Thyroid gland (tissue), 4 donors: ENCODE measurements around the gene HPCAL1. TPM values are rescaled to one million over a fixed set of nuclear protein-coding genes. Genes with fewer than 3 reads are reported as not detected.

Experiments
- DNase-seq, 2 donors: peaks; one replicate each; pipeline ENCODE4 v3.0.0-alpha.2; 2019
- H3K27ac ChIP-seq, 3 donors: fragments of 200-600 bp; sonication (generic); 1 replicate in 2 of 3; 2 replicates in 1 of 3; pipeline ENCODE4 v1.5.1; 2016 to 2019; ENCODE audit warnings: mild to moderate bottlenecking in 1 of 3, moderate library complexity in 1 of 3
- H3K27me3 ChIP-seq: fragments of 200-600 bp; sonication (generic); one replicate; pipeline ENCODE4 v1.5.1; 2019
- H3K36me3 ChIP-seq, 2 donors: fragments of 200-600 bp; sonication (generic); one replicate each; pipeline ENCODE4 v1.5.1; 2016 to 2019
- H3K4me1 ChIP-seq, 2 donors: fragments of 200-600 bp; sonication (generic); one replicate each; pipeline ENCODE4 v1.5.1; 2017 to 2019
- H3K4me3 ChIP-seq, 3 donors: fragments of 200-600 bp; sonication (generic); replicated peaks in 1 of 3; 1 replicate in 2 of 3; 2 replicates in 1 of 3; pipeline ENCODE4 v1.5.1; 2016; ENCODE audit warnings: mild to moderate bottlenecking in 1 of 3
- H3K9me3 ChIP-seq: fragments of 200-600 bp; sonication (generic); one replicate; pipeline ENCODE4 v1.5.1; 2017
- CTCF ChIP-seq, 6 experiments: fragments of 200-600 bp in 3 of 6; fragments of 450-650 bp in 3 of 6; sonication (generic) in 3 of 6; IDR thresholded peaks; one replicate each; pipeline ENCODE4 v1.5.1; 2016 to 2019; ENCODE audit warnings: antibody characterized with exemption in 6 of 6, mild to moderate bottlenecking in 2 of 6, inconsistent platforms in 1 of 6, moderate library complexity in 1 of 6
- POLR2A ChIP-seq, 2 donors: fragments of 450-650 bp; IDR thresholded peaks; one replicate each; pipeline ENCODE4 v1.6.1; 2017; ENCODE audit warnings: antibody characterized with exemption in 2 of 2, mild to moderate bottlenecking in 2 of 2, moderate library complexity in 1 of 2
- WGBS, 2 donors: methylation state at CpG; one replicate each; pipeline ENCODE4 v1.1.5; 2017; 5-methylcytosine and 5-hydroxymethylcytosine counted together
- intact Hi-C: fragments of 100-400 bp; cut with DNase I; formaldehyde crosslinking; loops from one replicate; pipeline ENCODE4 v1.15.1; 2023
- total RNA-seq, 4 donors: library from RNA; depleted of rRNA; stranded (reverse); fragments of >200 nt; gene quantifications; one replicate each; pipeline ENCODE4 v1.2.3, GENCODE V29; 2016

The HPCAL1 gene
- total RNA-seq, 4 donors from 2014 or later: 39.9 to 84.2 (median 64.8) TPM

- DNase-seq: peak in 1 of 2 donors; percentile 15
- TF ChIP-seq CTCF (IDR thresholded peaks at IDR 0.05) (no peak), POLR2A (IDR thresholded peaks at IDR 0.05) (no peak)
- Histone ChIP-seq H3K27me3 (no peaks in the 10 kb centered on the region), H3K27ac (no peak overlapping the region), H3K36me3 (peaks cover 28 to 30% of the 10 kb centered on the region in 2 donors), H3K9me3 (no peaks in the 10 kb centered on the region), H3K4me1 (peaks cover 23 to 38% of the 10 kb centered on the region in 2 donors), H3K4me3 (no peak overlapping the region)
- intact Hi-C loops: no loop called here
- 72 to 79% methylated on average over 6 of the region's 6 CpGs for whole genome bisulfite sequencing, 2 donors
Measured at GRCh38 chr2:10446631-10447030, 143.9 kb downstream of the HPCAL1 start.

GRCh38 chr2:10447300-10447894 lies 144.7 kb downstream of the HPCAL1 start:
- no peaks in the 10 kb centered on the region for H3K9me3 ChIP-seq
- H3K4me3 ChIP-seq: peak overlapping the region in 2 of 3 donors; percentile 29 to 57
- H3K4me1 ChIP-seq: peaks cover 28 to 46% of the 10 kb centered on the region in 2 donors
- H3K27ac ChIP-seq: peak overlapping the region; percentile 87 to 91 (median 88)
- peak in 1 of 6 experiments; percentile 26 for TF ChIP-seq CTCF (IDR thresholded peaks at IDR 0.05)
- no peak for TF ChIP-seq POLR2A (IDR thresholded peaks at IDR 0.05)
- WGBS, 2 donors: 4 to 9% methylated on average over 14 to 31 of the region's 32 CpGs
- intact Hi-C loops: no loop called here
- H3K27me3 ChIP-seq: no peaks in the 10 kb centered on the region
- H3K36me3 ChIP-seq: peaks cover 20 to 23% of the 10 kb centered on the region in 2 donors
- DNase-seq: peak in 1 of 2 donors; percentile 42

DNA sequence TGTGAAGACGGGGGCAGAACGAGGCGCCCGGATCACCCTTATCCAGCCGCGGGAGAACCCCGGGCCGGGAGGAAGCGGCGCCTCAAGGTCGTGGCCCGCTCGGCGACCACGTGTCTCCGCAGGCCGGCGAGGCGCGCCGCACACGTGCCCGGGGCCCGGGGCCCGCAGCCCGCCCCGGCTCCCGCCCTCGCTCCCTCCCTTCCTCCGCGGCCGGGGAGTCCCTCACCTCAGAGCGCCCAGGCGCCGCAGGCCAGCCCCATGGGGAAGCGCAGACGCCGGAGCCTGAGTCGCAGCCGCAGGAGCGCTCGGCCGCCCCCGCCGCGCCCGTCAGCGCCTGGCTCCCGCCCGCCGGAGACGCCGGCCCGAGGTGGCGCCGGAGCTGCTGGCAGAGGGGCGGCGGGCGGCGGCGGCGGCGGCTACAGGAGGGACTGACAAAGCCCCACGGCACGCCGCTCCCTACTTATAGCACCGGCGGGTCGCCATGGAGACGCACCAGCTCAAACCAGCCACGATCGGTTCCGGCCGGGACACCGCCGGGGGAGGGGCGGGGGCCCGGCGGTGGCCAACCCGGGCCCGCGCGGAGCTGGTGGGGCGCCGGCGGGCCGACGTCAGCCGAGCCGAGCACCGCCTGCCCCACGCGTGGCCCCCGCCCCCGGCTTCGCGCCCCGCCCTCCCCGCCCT lies 145.3 kb downstream of the HPCAL1 start, which contains the start of gene ODC1:
TSS of gene ODC1 (minus strand) at position 433 of the 681 bp plus-strand sequence. CDS start 3,295 bp downstream, outside the sequence.
- H3K4me1 ChIP-seq: peaks cover 28 to 51% of the 10 kb centered on the region in 2 donors

GRCh38 chr2:10448576-10449485 lies 146.1 kb downstream of the HPCAL1 start:
- WGBS, 2 donors: 1% methylated on average over 28 to 34 of the region's 73 CpGs
- intact Hi-C loops: no loop called here

More for the DNA sequence above, 145.3 kb downstream of the HPCAL1 start, which contains the start of gene ODC1:
- intact Hi-C loops: no loop called here
- no peaks in the 10 kb centered on the region for H3K27me3 ChIP-seq
- H3K27ac ChIP-seq: peak within 1 kb of the TSS; percentile 88 to 94 (median 91)
- TF ChIP-seq CTCF (IDR thresholded peaks at IDR 0.05): no peak
- peak; percentile 76 to 82 for TF ChIP-seq POLR2A (IDR thresholded peaks at IDR 0.05)
- H3K4me3 ChIP-seq: peak within 1 kb of the TSS; percentile 44 to 80 (median 57)
- no peaks in the 10 kb centered on the region for H3K9me3 ChIP-seq
- H3K36me3 ChIP-seq: peaks cover 15 to 16% of the 10 kb centered on the region in 2 donors
- 0% methylated on average over 7 of the region's 99 CpGs; no CpG with 5 or more reads in 1 of the 2 donors for WGBS, 2 donors
- peak; percentile 97 to 98 for DNase-seq

More at GRCh38 chr2:10448576-10449485, 146.1 kb downstream of the HPCAL1 start:
- peaks cover 8% of the 10 kb centered on the region in 2 donors for H3K36me3 ChIP-seq
- H3K27me3 ChIP-seq: no peaks in the 10 kb centered on the region
- peak overlapping the region; percentile 41 to 80 (median 44) for H3K4me3 ChIP-seq
- H3K4me1 ChIP-seq: peaks cover 28 to 51% of the 10 kb centered on the region in 2 donors
- peak overlapping the region; percentile 74 to 94 (median 84) for H3K27ac ChIP-seq
- DNase-seq: peak; percentile 90
- TF ChIP-seq POLR2A (IDR thresholded peaks at IDR 0.05): peak in 1 of 2 donors; percentile 69
- TF ChIP-seq CTCF (IDR thresholded peaks at IDR 0.05): peak in 3 of 6 experiments; percentile 15 to 42 (median 33)
- H3K9me3 ChIP-seq: no peaks in the 10 kb centered on the region
